OCI-LY3 (cell line): ENCODE results near the gene IRF2BP1.

Experiments used
- CTCF ChIP-seq: fragments of 200-600, 300-600 bp; sonication (generic); IDR thresholded peaks from 2 replicates; pipeline ENCODE4 v1.5.1; 2014; ENCODE audit warnings: antibody characterized with exemption, low read length, low read depth
- EZH2phosphoT487 ChIP-seq: fragments of 200-600 bp; shearing (Covaris generic); IDR thresholded peaks from 2 replicates; pipeline ENCODE4 v1.6.1; 2018; ENCODE audit warnings: antibody characterized with exemption, mixed run types, low read depth

GRCh38 chr19:45883586-45883880 is 2.4 kb downstream of the IRF2BP1 start:
- TF ChIP-seq CTCF, result no peak
- TF ChIP-seq EZH2phosphoT487, result no peak
